ENCODE measurements around the gene MRC1. TPM values are rescaled to one million over a fixed set of nuclear protein-coding genes. Genes with fewer than 3 reads are reported as not detected.

Gene MRC1
- total and polyA plus RNA-seq, 2 of the 8 experiments (the other 6 are each of a cell fraction or from before 2014, with no cell fraction given), result 0.03 to 0.06 TPM

DNA sequence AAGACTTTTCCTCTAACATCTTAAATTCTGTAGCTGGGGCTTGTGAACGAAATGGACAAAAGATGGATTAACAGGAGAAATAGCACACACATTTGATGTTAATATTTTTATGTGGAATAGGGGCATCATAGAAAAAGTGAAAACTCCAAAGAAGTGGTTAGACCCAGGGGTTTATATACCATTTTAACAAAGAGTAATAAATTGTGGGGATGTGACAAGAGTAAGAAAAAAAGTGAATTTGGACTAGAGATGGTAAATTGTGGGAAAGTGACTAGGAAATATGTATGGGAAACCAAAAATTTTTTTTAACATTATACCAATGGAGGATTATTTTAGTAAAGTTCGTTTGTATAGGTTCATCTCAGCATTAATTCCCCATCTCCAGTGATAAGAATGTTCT, 150.7 kb downstream of the MRC1 start (continued):
- TF ChIP-seq SP1 (IDR thresholded peaks at IDR 0.05; ENCODE audit: low read depth, low read length) (no peak), ZNF274 (IDR thresholded peaks at IDR 0.05; ENCODE audit: borderline replicate concordance, extremely low read depth, low read length) (no peak), SAP30 (IDR thresholded peaks at IDR 0.05; ENCODE audit: insufficient read depth, insufficient replicate concordance, low read length) (no peak), ASH2L (IDR thresholded peaks at IDR 0.05; ENCODE audit: low read length) (no peak), GABPA (IDR thresholded peaks at IDR 0.05; ENCODE audit: borderline replicate concordance, insufficient read depth, low read length) (no peak), RNF2 (IDR thresholded peaks at IDR 0.05; ENCODE audit: borderline replicate concordance, low read depth, low read length, missing control alignments, poor library complexity, severe bottlenecking) (no peak), CEBPB (IDR thresholded peaks at IDR 0.05; ENCODE audit: low read depth, low read length) (no peak), RFX5 (IDR thresholded peaks at IDR 0.05; ENCODE audit: borderline replicate concordance, low read depth, low read length) (no peak)

MicroRNAs encoded within 50 kb of the gene (microRNA counts, 767-probe panel; counts per million panel counts)
- microRNA hsa-miR-511, result 879 counts per million, percentile 95 among the panel's probes with 10 or more counts

Small RNA genes lying within 50 kb of the gene (microRNA-seq; reads per million reads assigned to microRNA genes)
- gene MIR511 (ENCODE audit: borderline microRNAs expressed in 2 of 2, borderline number of aligned reads in 2 of 2, borderline replicate concordance in 1 of 2), result 0 reads per million in 2 experiments

Small RNA genes lying within 50 kb of the gene (small RNA-seq; reads per million reads assigned to genes)
- 0.69 reads per million for gene MIR511 (ENCODE audit: insufficient read depth)

Other genes starting within 250 kb of the MRC1 start
- gene HACD1, start 192.0 kb upstream of the MRC1 start, total RNA-seq (2021; fragmentation: NEBNext Ultra II Directional; extraction: Animal tissue kit (Norgen Biotek cat#: 25700)), result 30.8 and 32.6 TPM in 2 replicates
- 12.5 and 18.7 TPM in 2 replicates for gene HACD1, start 192.0 kb upstream of the MRC1 start, polyA plus RNA-seq (2011; rRNA removed)
- 27.8 and 29.7 TPM in 2 replicates for gene STAM, start 165.2 kb upstream of the MRC1 start, total RNA-seq (2021; fragmentation: NEBNext Ultra II Directional; extraction: Animal tissue kit (Norgen Biotek cat#: 25700))
- 17.0 and 22.0 TPM in 2 replicates for gene STAM, start 165.2 kb upstream of the MRC1 start, polyA plus RNA-seq (2011; rRNA removed)
- 0.07 and 0.11 TPM in 2 replicates for gene TMEM236, start 57.1 kb upstream of the MRC1 start, total RNA-seq (2021; fragmentation: NEBNext Ultra II Directional; extraction: Animal tissue kit (Norgen Biotek cat#: 25700))
- 0.02 TPM in 2 replicates for gene TMEM236, start 57.1 kb upstream of the MRC1 start, polyA plus RNA-seq (2011; rRNA removed)
- not detected in 2 replicates for gene SLC39A12, start 142.6 kb downstream of the MRC1 start, total RNA-seq (2021; fragmentation: NEBNext Ultra II Directional; extraction: Animal tissue kit (Norgen Biotek cat#: 25700))
- gene SLC39A12, start 142.6 kb downstream of the MRC1 start, polyA plus RNA-seq (2011; rRNA removed), result not detected in 2 replicates